Measurements from ENCODE around the gene MYO18A. TPM values are rescaled to one million over a fixed set of nuclear protein-coding genes. Genes with fewer than 3 reads are reported as not detected.

MYO18A gene
- total RNA-seq, 1 experiment from 2014 or later: 24.0 TPM

- BruUV-seq (replicated peaks): no TSS peak
- intact Hi-C loops (cut with micrococcal nuclease): no loop called here
- Mint-ChIP-seq H3K4me3 (ENCODE audit: unreplicated experiment) (no peak overlapping the region), H3K27me3 (ENCODE audit: insufficient read depth, unreplicated experiment) (no peaks in the 10 kb centered on the region), H3K9me3 (ENCODE audit: unreplicated experiment) (no peaks in the 10 kb centered on the region), H3K4me1 (ENCODE audit: insufficient read depth, unreplicated experiment) (peaks cover 34% of the 10 kb centered on the region), H3K27ac (ENCODE audit: low read depth, unreplicated experiment) (peak overlapping the region; percentile 61), H3K36me3 (ENCODE audit: insufficient read depth, unreplicated experiment) (peaks cover 12% of the 10 kb centered on the region)
- no peak for DNase-seq (ENCODE audit: unreplicated experiment)
- ChIA-PET POLR2A (interaction anchor here (0.6 to 8.8 kb wide), 7 partner anchors 11 to 110 kb away, joined by 3 to 231 read pairs (median 23); no protein-coding TSS in a partner anchor), CTCF (interaction anchor here (0.8 to 9.9 kb wide), 10 partner anchors 9 to 100 kb away, joined by 3 to 191 read pairs (median 5); no protein-coding TSS in a partner anchor)
- TF ChIP-seq CTCF (IDR thresholded peaks at IDR 0.05; ENCODE audit: unreplicated experiment): no peak
These were observed 1.0 kb upstream of the MYO18A start for GRCh38 chr17:29181226-29181625.

GRCh38 chr17:29180788-29181160 lies 576 bp upstream of the MYO18A start:
- no TSS peak for BruUV-seq (replicated peaks)
- peak overlapping the region; percentile 61 for H3K27ac Mint-ChIP-seq (ENCODE audit: low read depth, unreplicated experiment)
- no peaks in the 10 kb centered on the region for H3K27me3 Mint-ChIP-seq (ENCODE audit: insufficient read depth, unreplicated experiment)
- DNase-seq (ENCODE audit: unreplicated experiment): no peak
- peaks cover 34% of the 10 kb centered on the region for H3K4me1 Mint-ChIP-seq (ENCODE audit: insufficient read depth, unreplicated experiment)
- ChIA-PET CTCF (interaction anchor here (0.5 to 9.9 kb wide), 16 partner anchors 9 to 199 kb away, joined by 3 to 191 read pairs (median 4); no protein-coding TSS in a partner anchor), POLR2A (interaction anchor here (0.8 to 8.8 kb wide), 14 partner anchors 9 to 114 kb away, joined by 3 to 231 read pairs (median 8); partner anchors contain the start of gene NUFIP2)
- TF ChIP-seq CTCF (IDR thresholded peaks at IDR 0.05; ENCODE audit: unreplicated experiment): no peak
- no peaks in the 10 kb centered on the region for H3K9me3 Mint-ChIP-seq (ENCODE audit: unreplicated experiment)
- intact Hi-C loops (cut with micrococcal nuclease): no loop called here
- peaks cover 12% of the 10 kb centered on the region for H3K36me3 Mint-ChIP-seq (ENCODE audit: insufficient read depth, unreplicated experiment)
- H3K4me3 Mint-ChIP-seq (ENCODE audit: unreplicated experiment): peak overlapping the region; percentile 81

GRCh38 chr17:29179232-29180033 lies 765 bp downstream of the MYO18A start:
- DNase-seq (ENCODE audit: unreplicated experiment): peak; percentile 87
- BruUV-seq (replicated peaks): no TSS peak
- Mint-ChIP-seq H3K27ac (ENCODE audit: low read depth, unreplicated experiment) (peak overlapping the region; percentile 93), H3K4me3 (ENCODE audit: unreplicated experiment) (peak overlapping the region; percentile 81), H3K4me1 (ENCODE audit: insufficient read depth, unreplicated experiment) (peaks cover 34% of the 10 kb centered on the region), H3K36me3 (ENCODE audit: insufficient read depth, unreplicated experiment) (peaks cover 12% of the 10 kb centered on the region), H3K9me3 (ENCODE audit: unreplicated experiment) (no peaks in the 10 kb centered on the region), H3K27me3 (ENCODE audit: insufficient read depth, unreplicated experiment) (no peaks in the 10 kb centered on the region)
- ChIA-PET CTCF (interaction anchor here (0.5 to 9.9 kb wide), 25 partner anchors 8 to 269 kb away, joined by 3 to 191 read pairs (median 5); no protein-coding TSS in a partner anchor), POLR2A (interaction anchor here (0.5 to 8.8 kb wide), 34 partner anchors 7 to 1120 kb away, joined by 3 to 231 read pairs (median 4); partner anchors contain the start of genes NUFIP2, PHF12 and RPL23A)
- no peak for TF ChIP-seq CTCF (IDR thresholded peaks at IDR 0.05; ENCODE audit: unreplicated experiment)
- intact Hi-C loops (cut with micrococcal nuclease): loop anchor here (1.0 kb wide), 1 partner anchor 31 kb away; no protein-coding TSS in a partner anchor

GRCh38 chr17:29178750-29179231 lies 1.4 kb downstream of the MYO18A start:
- peaks cover 12% of the 10 kb centered on the region for H3K36me3 Mint-ChIP-seq (ENCODE audit: insufficient read depth, unreplicated experiment)
- BruUV-seq (replicated peaks): no TSS peak
- ChIA-PET CTCF (interaction anchor here (0.5 to 9.9 kb wide), 15 partner anchors 9 to 117 kb away, joined by 3 to 191 read pairs (median 6); no protein-coding TSS in a partner anchor), POLR2A (interaction anchor here (0.5 to 8.8 kb wide), 22 partner anchors 13 to 459 kb away, joined by 3 to 231 read pairs (median 6); partner anchors contain the start of genes NUFIP2, PHF12 and RPL23A)
- H3K27me3 Mint-ChIP-seq (ENCODE audit: insufficient read depth, unreplicated experiment): no peaks in the 10 kb centered on the region
- TF ChIP-seq CTCF (IDR thresholded peaks at IDR 0.05; ENCODE audit: unreplicated experiment): no peak
- intact Hi-C loops (cut with micrococcal nuclease): loop anchor here (1.0 kb wide), 1 partner anchor 30 kb away; no protein-coding TSS in a partner anchor
- peak; percentile 66 for DNase-seq (ENCODE audit: unreplicated experiment)
- H3K9me3 Mint-ChIP-seq (ENCODE audit: unreplicated experiment): no peaks in the 10 kb centered on the region
- peaks cover 34% of the 10 kb centered on the region for H3K4me1 Mint-ChIP-seq (ENCODE audit: insufficient read depth, unreplicated experiment)
- peak overlapping the region; percentile 81 for H3K4me3 Mint-ChIP-seq (ENCODE audit: unreplicated experiment)
- H3K27ac Mint-ChIP-seq (ENCODE audit: low read depth, unreplicated experiment): peak overlapping the region; percentile 93

Data from MCF 10A (cell line).